Right hindlimb (tissue), 1 donor: ENCODE measurements around the gene FKBP14.

ENCODE experiments used
- DNase-seq: peaks from one replicate; pipeline ENCODE4 v3.0.0-alpha.2; 2018

The FKBP14 gene

GRCh38 chr7:30032310-30033125 is 6.0 kb upstream of the FKBP14 start:
- no peak for DNase-seq

- no peak for DNase-seq
Observed at GRCh38 chr7:30029696-30030095, 3.2 kb upstream of the FKBP14 start.

- DNase-seq, result peak; percentile 79
Observed at GRCh38 chr7:30028749-30029635, 2.5 kb upstream of the FKBP14 start.

- DNase-seq, result peak; percentile 93
Observed at GRCh38 chr7:30028216-30028748, 1.8 kb upstream of the FKBP14 start, which contains the start of gene PLEKHA8. Gene PLEKHA8, plus strand, starts transcription at chr7:30028412. Its CDS starts 351 bp downstream, at chr7:30028763.

GRCh38 chr7:30027740-30028215 is 1.3 kb upstream of the FKBP14 start:
- DNase-seq, result no peak

GRCh38 chr7:30027065-30027456 is 559 bp upstream of the FKBP14 start:
- DNase-seq, result no peak

GRCh38 chr7:30023524-30023923 is 3.0 kb downstream of the FKBP14 start:
- DNase-seq, result no peak

GRCh38 chr7:30022991-30023390 is 3.5 kb downstream of the FKBP14 start:
- no peak for DNase-seq

GRCh38 chr7:30020535-30020934 is 6.0 kb downstream of the FKBP14 start:
- no peak for DNase-seq

- no peak for DNase-seq
Observed at GRCh38 chr7:30019960-30020359, 6.5 kb downstream of the FKBP14 start.

GRCh38 chr7:30019387-30019786 is 7.1 kb downstream of the FKBP14 start:
- no peak for DNase-seq

- DNase-seq, result no peak
Observed at GRCh38 chr7:30018451-30018850, 8.1 kb downstream of the FKBP14 start.

- no peak for DNase-seq
Observed at GRCh38 chr7:30012757-30013156, 13.7 kb downstream of the FKBP14 start.

GRCh38 chr7:30010021-30010420 is 16.5 kb downstream of the FKBP14 start:
- DNase-seq, result no peak

- DNase-seq, result no peak
Observed at GRCh38 chr7:30005464-30005863, 21.0 kb downstream of the FKBP14 start.

GRCh38 chr7:30003098-30003497 is 23.4 kb downstream of the FKBP14 start:
- DNase-seq, result no peak

GRCh38 chr7:30001998-30002397 is 24.5 kb downstream of the FKBP14 start:
- no peak for DNase-seq

GRCh38 chr7:29998489-29998888 is 28.0 kb downstream of the FKBP14 start:
- DNase-seq, result no peak

- no peak for DNase-seq
Observed at GRCh38 chr7:29996321-29996720, 30.2 kb downstream of the FKBP14 start.

GRCh38 chr7:29995652-29996051 is 30.9 kb downstream of the FKBP14 start:
- no peak for DNase-seq

GRCh38 chr7:29993140-29993539 is 33.4 kb downstream of the FKBP14 start:
- DNase-seq, result no peak

- DNase-seq, result no peak
Observed at GRCh38 chr7:29991937-29992336, 34.6 kb downstream of the FKBP14 start.

- DNase-seq, result no peak
Observed at GRCh38 chr7:29990931-29991330, 35.6 kb downstream of the FKBP14 start.
